Liver (tissue), 9 donors: ENCODE data around the gene MUSK. TPM values are rescaled to one million over a fixed set of nuclear protein-coding genes. Genes with fewer than 3 reads are reported as not detected.

Experiments
- DNase-seq: peaks from one replicate; pipeline ENCODE4 v3.0.0-alpha.2; 2017; ENCODE audit warnings: low spot score
- H3K27ac ChIP-seq, 2 donors: one replicate each; pipeline ENCODE4 v1.7.0; 2013; ENCODE audit warnings: inconsistent platforms in 2 of 2, low read length in 2 of 2, control low read depth in 1 of 2, low read depth in 1 of 2, mild to moderate bottlenecking in 1 of 2
- H3K27me3 ChIP-seq, 4 donors: one replicate each; pipeline versions ENCODE4 v1.6.1 to v1.7.0; 2013; ENCODE audit warnings: low read length in 3 of 4, inconsistent platforms in 1 of 4, mild to moderate bottlenecking in 1 of 4, moderate library complexity in 1 of 4; ENCODE audit not compliant: control insufficient read depth in 4 of 4, insufficient read depth in 4 of 4
- H3K36me3 ChIP-seq, 4 donors: one replicate each; pipeline versions ENCODE4 v1.6.1 to v1.7.0; 2013; ENCODE audit warnings: low read length in 3 of 4, mild to moderate bottlenecking in 3 of 4, low read depth in 1 of 4, moderate library complexity in 1 of 4; ENCODE audit not compliant: control insufficient read depth in 4 of 4, insufficient read depth in 3 of 4
- H3K4me1 ChIP-seq, 4 donors: one replicate each; pipeline versions ENCODE4 v1.6.1 to v1.7.0; 2013; ENCODE audit warnings: low read length in 3 of 4, mild to moderate bottlenecking in 3 of 4, moderate library complexity in 1 of 4; ENCODE audit not compliant: control insufficient read depth in 4 of 4, insufficient read depth in 4 of 4
- H3K4me3 ChIP-seq, 3 donors: one replicate each; pipeline versions ENCODE4 v1.6.1 to v1.7.0; 2013; ENCODE audit warnings: low read length in 3 of 3, control low read depth in 1 of 3, low read depth in 1 of 3, mild to moderate bottlenecking in 1 of 3
- H3K9ac ChIP-seq, 2 donors: one replicate each; pipeline ENCODE4 v1.7.0; 2013; ENCODE audit warnings: low read length in 2 of 2, mild to moderate bottlenecking in 2 of 2, moderate library complexity in 2 of 2, control low read depth in 1 of 2, low read depth in 1 of 2
- H3K9me3 ChIP-seq, 4 donors: one replicate each; pipeline versions ENCODE4 v1.6.1 to v1.7.0; 2013; ENCODE audit warnings: low read length in 3 of 4; ENCODE audit not compliant: control insufficient read depth in 4 of 4
- EGR1 ChIP-seq, 2 donors: IDR thresholded peaks; 2 replicates each; pipeline ENCODE4 v1.6.1; 2016 to 2018; ENCODE audit warnings: antibody characterized with exemption in 2 of 2, low read depth in 2 of 2
- GABPA ChIP-seq, 2 donors: IDR thresholded peaks in 1 of 2; conservative IDR thresholded peaks in 1 of 2; 2 replicates each; pipeline ENCODE4 v1.6.1; 2016; ENCODE audit warnings: antibody characterized with exemption in 2 of 2, mild to moderate bottlenecking in 1 of 2, moderate library complexity in 1 of 2
- HNF4A ChIP-seq, 2 donors: conservative IDR thresholded peaks; 2 replicates each; pipeline ENCODE4 v1.6.1; 2016; ENCODE audit warnings: antibody characterized with exemption in 2 of 2, mild to moderate bottlenecking in 2 of 2
- JUND ChIP-seq, 2 donors: IDR thresholded peaks; 2 replicates each; pipeline ENCODE4 v1.6.1; 2016; ENCODE audit warnings: antibody characterized with exemption in 2 of 2
- NR2F2 ChIP-seq: IDR thresholded peaks from 2 replicates; pipeline ENCODE4 v1.6.1; 2016; ENCODE audit warnings: antibody characterized with exemption
- RXRA ChIP-seq, 2 donors: IDR thresholded peaks; 2 replicates each; pipeline ENCODE4 v1.6.1; 2017 to 2018; ENCODE audit warnings: antibody characterized with exemption in 2 of 2, mild to moderate bottlenecking in 1 of 2
- SP1 ChIP-seq: IDR thresholded peaks from 2 replicates; pipeline ENCODE4 v1.6.1; 2018; ENCODE audit warnings: antibody characterized with exemption, mild to moderate bottlenecking
- TAF1 ChIP-seq: conservative IDR thresholded peaks from 2 replicates; pipeline ENCODE4 v1.6.1; 2016; ENCODE audit warnings: antibody characterized with exemption, mild to moderate bottlenecking
- YY1 ChIP-seq: IDR thresholded peaks from 2 replicates; pipeline ENCODE4 v1.6.1; 2016; ENCODE audit warnings: antibody characterized with exemption, mild to moderate bottlenecking
- WGBS: extraction: QIAGEN DNeasy Blood & Tissue Kit; methylation state at CpG from one replicate; pipeline ENCODE4 v1.1.7; 2013; 5-methylcytosine and 5-hydroxymethylcytosine counted together
- polyA plus RNA-seq, 2 donors: library from polyadenylated mRNA; stranded (reverse) in 1 of 2; unstranded in 1 of 2; fragments of 200-250 nt in 1 of 2; fragments of >200 nt in 1 of 2; fragmentation: Nextera tagmentation in 1 of 2; extraction: Ambion mirVana in 1 of 2; gene quantifications; one replicate each; pipeline versions ENCODE4 v1.2.1 to v1.2.3, GENCODE V29; 2013 to 2015
- total RNA-seq, 2 donors: library from RNA; depleted of rRNA; stranded (reverse); fragments of >200 nt; gene quantifications; one replicate each; pipeline ENCODE4 v1.2.3, GENCODE V29; 2014
- TF ChIP-seq, protein P1 (sequence below): IDR thresholded peaks from 2 replicates; pipeline ENCODE4 v1.6.1; 2016; ENCODE audit warnings: antibody characterized with exemption
- TF ChIP-seq, protein P2 (sequence below): IDR thresholded peaks from 2 replicates; pipeline ENCODE4 v1.6.1; 2016; ENCODE audit warnings: antibody characterized with exemption, mild to moderate bottlenecking
- TF ChIP-seq, protein P3 (sequence below): fragments of 150-350 bp; IDR thresholded peaks from 2 replicates; pipeline ENCODE4 v1.5.1; 2017; ENCODE audit warnings: improper control_type of control experiment, low read depth, low read length; ENCODE audit not compliant: missing input control
- TF ChIP-seq, protein P4 (sequence below): IDR thresholded peaks from 2 replicates; pipeline ENCODE4 v1.6.1; 2016; ENCODE audit warnings: antibody characterized with exemption
- TF ChIP-seq, protein P5 (sequence below): IDR thresholded peaks from 2 replicates; pipeline ENCODE4 v1.6.1; 2016; ENCODE audit warnings: antibody characterized with exemption
- donor health status: healthy.
- donor health status: healthy.
- donor health status: healthy.
- donor health status: healthy.
- donor health status: healthy.

The MUSK gene
- total and polyA plus RNA-seq, 4 donors: 0.05 to 0.17 (median 0.10) TPM; not detected in 1

GRCh38 chr9:110650991-110651411 lies 17.6 kb upstream of the MUSK start:
- Histone ChIP-seq H3K27ac (no peak overlapping the region), H3K4me1 (no peaks in the 10 kb centered on the region), H3K36me3 (no peaks in the 10 kb centered on the region), H3K9me3 (no peaks in the 10 kb centered on the region), H3K9ac (no peak overlapping the region), H3K4me3 (no peak overlapping the region), H3K27me3 (no peaks in the 10 kb centered on the region)
- no peak for TF ChIP-seq YY1
- TF ChIP-seq HNF4A (conservative IDR thresholded peaks at IDR 0.05): no peak
- TF ChIP-seq, protein P1, sequence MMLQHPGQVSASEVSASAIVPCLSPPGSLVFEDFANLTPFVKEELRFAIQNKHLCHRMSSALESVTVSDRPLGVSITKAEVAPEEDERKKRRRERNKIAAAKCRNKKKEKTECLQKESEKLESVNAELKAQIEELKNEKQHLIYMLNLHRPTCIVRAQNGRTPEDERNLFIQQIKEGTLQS: no peak
- TF ChIP-seq RXRA (IDR thresholded peaks at IDR 0.05): no peak
- TF ChIP-seq, protein P2, sequence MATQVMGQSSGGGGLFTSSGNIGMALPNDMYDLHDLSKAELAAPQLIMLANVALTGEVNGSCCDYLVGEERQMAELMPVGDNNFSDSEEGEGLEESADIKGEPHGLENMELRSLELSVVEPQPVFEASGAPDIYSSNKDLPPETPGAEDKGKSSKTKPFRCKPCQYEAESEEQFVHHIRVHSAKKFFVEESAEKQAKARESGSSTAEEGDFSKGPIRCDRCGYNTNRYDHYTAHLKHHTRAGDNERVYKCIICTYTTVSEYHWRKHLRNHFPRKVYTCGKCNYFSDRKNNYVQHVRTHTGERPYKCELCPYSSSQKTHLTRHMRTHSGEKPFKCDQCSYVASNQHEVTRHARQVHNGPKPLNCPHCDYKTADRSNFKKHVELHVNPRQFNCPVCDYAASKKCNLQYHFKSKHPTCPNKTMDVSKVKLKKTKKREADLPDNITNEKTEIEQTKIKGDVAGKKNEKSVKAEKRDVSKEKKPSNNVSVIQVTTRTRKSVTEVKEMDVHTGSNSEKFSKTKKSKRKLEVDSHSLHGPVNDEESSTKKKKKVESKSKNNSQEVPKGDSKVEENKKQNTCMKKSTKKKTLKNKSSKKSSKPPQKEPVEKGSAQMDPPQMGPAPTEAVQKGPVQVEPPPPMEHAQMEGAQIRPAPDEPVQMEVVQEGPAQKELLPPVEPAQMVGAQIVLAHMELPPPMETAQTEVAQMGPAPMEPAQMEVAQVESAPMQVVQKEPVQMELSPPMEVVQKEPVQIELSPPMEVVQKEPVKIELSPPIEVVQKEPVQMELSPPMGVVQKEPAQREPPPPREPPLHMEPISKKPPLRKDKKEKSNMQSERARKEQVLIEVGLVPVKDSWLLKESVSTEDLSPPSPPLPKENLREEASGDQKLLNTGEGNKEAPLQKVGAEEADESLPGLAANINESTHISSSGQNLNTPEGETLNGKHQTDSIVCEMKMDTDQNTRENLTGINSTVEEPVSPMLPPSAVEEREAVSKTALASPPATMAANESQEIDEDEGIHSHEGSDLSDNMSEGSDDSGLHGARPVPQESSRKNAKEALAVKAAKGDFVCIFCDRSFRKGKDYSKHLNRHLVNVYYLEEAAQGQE: no peak
- TF ChIP-seq GABPA (IDR thresholded peaks at IDR 0.05 in 1 of 2, conservative IDR thresholded peaks at IDR 0.05 in 1 of 2): no peak
- no peak for TF ChIP-seq SP1
- TF ChIP-seq NR2F2: no peak
- no peak for TF ChIP-seq JUND (IDR thresholded peaks at IDR 0.05)
- TF ChIP-seq, protein P3, sequence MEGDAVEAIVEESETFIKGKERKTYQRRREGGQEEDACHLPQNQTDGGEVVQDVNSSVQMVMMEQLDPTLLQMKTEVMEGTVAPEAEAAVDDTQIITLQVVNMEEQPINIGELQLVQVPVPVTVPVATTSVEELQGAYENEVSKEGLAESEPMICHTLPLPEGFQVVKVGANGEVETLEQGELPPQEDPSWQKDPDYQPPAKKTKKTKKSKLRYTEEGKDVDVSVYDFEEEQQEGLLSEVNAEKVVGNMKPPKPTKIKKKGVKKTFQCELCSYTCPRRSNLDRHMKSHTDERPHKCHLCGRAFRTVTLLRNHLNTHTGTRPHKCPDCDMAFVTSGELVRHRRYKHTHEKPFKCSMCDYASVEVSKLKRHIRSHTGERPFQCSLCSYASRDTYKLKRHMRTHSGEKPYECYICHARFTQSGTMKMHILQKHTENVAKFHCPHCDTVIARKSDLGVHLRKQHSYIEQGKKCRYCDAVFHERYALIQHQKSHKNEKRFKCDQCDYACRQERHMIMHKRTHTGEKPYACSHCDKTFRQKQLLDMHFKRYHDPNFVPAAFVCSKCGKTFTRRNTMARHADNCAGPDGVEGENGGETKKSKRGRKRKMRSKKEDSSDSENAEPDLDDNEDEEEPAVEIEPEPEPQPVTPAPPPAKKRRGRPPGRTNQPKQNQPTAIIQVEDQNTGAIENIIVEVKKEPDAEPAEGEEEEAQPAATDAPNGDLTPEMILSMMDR: no peak
- no peak for TF ChIP-seq EGR1 (IDR thresholded peaks at IDR 0.05; ENCODE audit: low read depth in 2 of 2)
- TF ChIP-seq, protein P4, sequence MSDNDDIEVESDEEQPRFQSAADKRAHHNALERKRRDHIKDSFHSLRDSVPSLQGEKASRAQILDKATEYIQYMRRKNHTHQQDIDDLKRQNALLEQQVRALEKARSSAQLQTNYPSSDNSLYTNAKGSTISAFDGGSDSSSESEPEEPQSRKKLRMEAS: no peak
- no peak for TF ChIP-seq TAF1
- TF ChIP-seq, protein P5, sequence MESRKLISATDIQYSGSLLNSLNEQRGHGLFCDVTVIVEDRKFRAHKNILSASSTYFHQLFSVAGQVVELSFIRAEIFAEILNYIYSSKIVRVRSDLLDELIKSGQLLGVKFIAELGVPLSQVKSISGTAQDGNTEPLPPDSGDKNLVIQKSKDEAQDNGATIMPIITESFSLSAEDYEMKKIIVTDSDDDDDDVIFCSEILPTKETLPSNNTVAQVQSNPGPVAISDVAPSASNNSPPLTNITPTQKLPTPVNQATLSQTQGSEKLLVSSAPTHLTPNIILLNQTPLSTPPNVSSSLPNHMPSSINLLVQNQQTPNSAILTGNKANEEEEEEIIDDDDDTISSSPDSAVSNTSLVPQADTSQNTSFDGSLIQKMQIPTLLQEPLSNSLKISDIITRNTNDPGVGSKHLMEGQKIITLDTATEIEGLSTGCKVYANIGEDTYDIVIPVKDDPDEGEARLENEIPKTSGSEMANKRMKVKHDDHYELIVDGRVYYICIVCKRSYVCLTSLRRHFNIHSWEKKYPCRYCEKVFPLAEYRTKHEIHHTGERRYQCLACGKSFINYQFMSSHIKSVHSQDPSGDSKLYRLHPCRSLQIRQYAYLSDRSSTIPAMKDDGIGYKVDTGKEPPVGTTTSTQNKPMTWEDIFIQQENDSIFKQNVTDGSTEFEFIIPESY: no peak
- WGBS: 80% methylated on average over 6 of the region's 6 CpGs
- DNase-seq: no peak
